K562 (cell line): ENCODE results near the gene MGAT5. TPM values are rescaled to one million over a fixed set of nuclear protein-coding genes. Genes with fewer than 3 reads are reported as not detected.

Experiments
- ATAC-seq: fragments of 200-7000 bp; cut with Tn5 transposase; 3 replicates; pipeline ENCODE4 v1.9.1; 2020; ENCODE audit warnings: moderate library complexity
- BruUV-seq: library from RNA; stranded (reverse); fragments of 400-500 nt; replicated peaks from 2 replicates; lab custom pipeline; 2021; lab: Mats Ljungman, UMichigan
- CTCF ChIA-PET: fragments of 300-600 bp; formaldehyde crosslinking; extraction: SDS; loops from one replicate; lab custom pipeline; 2021; ENCODE audit warnings: low intra/inter-chr PET ratio; lab: Yijun Ruan, JAX
- POLR2A ChIA-PET: fragments of 300-600, 350-650 bp; sonication (Branson Sonifier 250); formaldehyde crosslinking; extraction: SDS; loops from one replicate; lab custom pipeline; 2021; ENCODE audit warnings: antibody characterized with exemption, inconsistent platforms; lab: Yijun Ruan, JAX
- DNase-seq, 4 experiments: peaks; one replicate each; pipeline versions ENCODE4 v3.0.0 to v3.0.0-alpha.2; 2011 to 2018; ENCODE audit warnings: low spot score in 3 of 4, mixed read lengths in 3 of 4; ENCODE audit errors: extremely low read depth in 1 of 4
- FAIRE-seq: peaks from 2 replicates; lab custom pipeline; 2011; peaks lifted over from hg19 to GRCh38; lab: Jason Lieb, UNC
- H2AFZ ChIP-seq: 2 replicates; pipeline ENCODE4 v1.6.0; 2011; ENCODE audit warnings: low read depth, low read length, control low read depth, inconsistent platforms
- H3K27ac ChIP-seq: fragments of 200-600 bp; 3 replicates; pipeline ENCODE4 v1.8.0; 2011; ENCODE audit warnings: low read depth, mild to moderate bottlenecking, control low read depth, inconsistent platforms, low read length, moderate library complexity, mixed read lengths; ENCODE audit errors: extremely low read depth
- H3K27me3 ChIP-seq, 2 experiments: fragments of 300-600 bp in 1 of 2; 2 replicates in 1 of 2; 3 replicates in 1 of 2; pipeline versions ENCODE4 v1.6.0 to v1.8.0; 2011; ENCODE audit warnings: inconsistent platforms in 2 of 2, low read length in 2 of 2, mild to moderate bottlenecking in 1 of 2, mixed read lengths in 1 of 2, moderate library complexity in 1 of 2; ENCODE audit not compliant: control insufficient read depth in 2 of 2, insufficient read depth in 2 of 2
- H3K36me3 ChIP-seq: fragments of 300-600 bp; 3 replicates; pipeline ENCODE4 v1.8.0; 2011; ENCODE audit warnings: mild to moderate bottlenecking, low read length, inconsistent platforms; ENCODE audit not compliant: control insufficient read depth, insufficient read depth
- H3K4me1 ChIP-seq, 2 experiments: fragments of 200-600 bp in 1 of 2; replicated peaks in 1 of 2; 2 replicates in 1 of 2; 3 replicates in 1 of 2; pipeline versions ENCODE4 v1.5.1 to v1.8.0; 2011; ENCODE audit warnings: inconsistent platforms in 2 of 2, low read length in 2 of 2, mild to moderate bottlenecking in 1 of 2, mixed read lengths in 1 of 2, moderate library complexity in 1 of 2; ENCODE audit not compliant: control insufficient read depth in 2 of 2, insufficient read depth in 2 of 2
- H3K4me2 ChIP-seq: 2 replicates; pipeline ENCODE4 v1.6.1; 2011; ENCODE audit warnings: low read length, control low read depth, inconsistent platforms, mixed read lengths; ENCODE audit not compliant: insufficient read depth
- H3K4me3 ChIP-seq: fragments of 200-600 bp; sonication (generic), shearing (Covaris generic); 2 replicates; pipeline ENCODE4 v1.5.1; 2016; ENCODE audit warnings: control low read depth, inconsistent platforms
- H3K79me2 ChIP-seq: fragments of 200-600 bp; 3 replicates; pipeline ENCODE4 v1.8.0; 2011; ENCODE audit warnings: low read length, inconsistent platforms; ENCODE audit not compliant: control insufficient read depth, insufficient read depth
- H3K9ac ChIP-seq, 2 experiments: 2 replicates each; pipeline versions ENCODE4 v1.6.0 to v1.6.1; 2011; ENCODE audit warnings: low read depth in 2 of 2, low read length in 2 of 2, control low read depth in 1 of 2, inconsistent platforms in 1 of 2, mild to moderate bottlenecking in 1 of 2, mixed read lengths in 1 of 2; ENCODE audit not compliant: insufficient read depth in 1 of 2
- H3K9me1 ChIP-seq: one replicate; pipeline ENCODE4 v1.6.0; 2011; ENCODE audit warnings: inconsistent platforms, mild to moderate bottlenecking, low read length, moderate library complexity; ENCODE audit not compliant: control insufficient read depth, insufficient read depth
- H3K9me3 ChIP-seq: replicated peaks from 2 replicates; pipeline ENCODE4 v1.5.1; 2011; ENCODE audit warnings: low read depth, low read length, inconsistent platforms; ENCODE audit not compliant: control insufficient read depth, insufficient read depth
- H4K20me1 ChIP-seq: replicated peaks from 2 replicates; pipeline ENCODE4 v1.6.1; 2011; ENCODE audit warnings: low read length, inconsistent platforms, mixed read lengths; ENCODE audit not compliant: control insufficient read depth, insufficient read depth
- JUNB ChIP-seq: fragments of 450-650 bp; formaldehyde crosslinking; conservative IDR thresholded peaks from 2 replicates; pipeline ENCODE4 v1.4.0; 2020; ENCODE audit warnings: mild to moderate bottlenecking
- KLF10 ChIP-seq: fragments of 250-450 bp; sonication (Bioruptor Pico); IDR thresholded peaks from 2 replicates; pipeline ENCODE4 v1.6.1; 2021; ENCODE audit warnings: matching md5 sums
- MCM3 ChIP-seq: fragments of 450-650 bp; IDR thresholded peaks from 2 replicates; pipeline ENCODE4 v1.6.1; 2016
- NONO ChIP-seq, 2 experiments: fragments of 200-400 bp in 1 of 2; fragments of 450-650 bp in 1 of 2; formaldehyde crosslinking in 1 of 2; IDR thresholded peaks; 2 replicates each; pipeline ENCODE4 v1.6.1; 2017; ENCODE audit warnings: low read depth in 2 of 2, mild to moderate bottlenecking in 2 of 2, moderate library complexity in 2 of 2, low read length in 1 of 2
- NRF1 ChIP-seq, 2 experiments: fragments of 450-650 bp; IDR thresholded peaks in 1 of 2; conservative IDR thresholded peaks in 1 of 2; 2 replicates each; pipeline ENCODE4 v1.6.1; 2014; ENCODE audit warnings: mild to moderate bottlenecking in 2 of 2
- PML ChIP-seq: IDR thresholded peaks from 2 replicates; pipeline ENCODE4 v1.6.1; 2012; ENCODE audit warnings: low read length, inconsistent platforms
- WHSC1 ChIP-seq: IDR thresholded peaks from one replicate; pipeline ENCODE4 v1.6.1; 2012; ENCODE audit warnings: low read length, control low read depth, inconsistent platforms
- ZNF121 ChIP-seq: sonication (generic); formaldehyde crosslinking; conservative IDR thresholded peaks from 2 replicates; pipeline ENCODE4 v1.8.0; 2022; ENCODE audit warnings: missing genetic modification reagents
- WGBS: fragments of 100-300 bp; shearing (Covaris generic); methylation state at CpG from one replicate; pipeline ENCODE4 v1.1.6; 2016; ENCODE audit warnings: low coverage, mixed read lengths; ENCODE audit not compliant: insufficient coverage; ENCODE audit errors: missing lambda C conversion rate; 5-methylcytosine and 5-hydroxymethylcytosine counted together
- in situ Hi-C: fragments of 300-500 bp; cut with MboI; formaldehyde crosslinking; loops from 4 replicates; pipeline ENCODE4 v1.15.0; 2018; ENCODE audit warnings: inconsistent platforms, mixed read lengths
- intact Hi-C: fragments of 100-400 bp; cut with micrococcal nuclease; formaldehyde crosslinking; loops from 2 replicates; pipeline ENCODE4 v1.14.2; 2022
- polyA plus RNA-seq, 8 experiments: library from polyadenylated mRNA; depleted of rRNA in 4 of 8; stranded (reverse) in 5 of 8; unstranded in 3 of 8; fragments of >200 nt; fragmentation: Nextera tagmentation in 2 of 8; fragmentation: Illumina TruSeq in 1 of 8; extraction: Ambion mirVana in 2 of 8; extraction: Trizol in 1 of 8; gene quantifications; 2 replicates each; pipeline versions ENCODE4 v1.2.1 to v1.2.3, GENCODE V29; 2011 to 2014; ENCODE audit warnings: inconsistent platforms in 1 of 8, missing spikeins in 1 of 8
- total RNA-seq, 7 experiments: library from RNA; depleted of rRNA in 6 of 7; stranded (reverse); fragments of >200 nt in 6 of 7; fragmentation: Illumina TruSeq in 2 of 7; extraction: Trizol in 2 of 7; gene quantifications; 2 replicates each; pipeline versions ENCODE4 v1.2.1 to v1.2.3, GENCODE V29; 2011 to 2021; ENCODE audit warnings: low replicate concordance in 1 of 7

Gene MGAT5
- total and polyA plus RNA-seq, 9 of the 15 experiments (the other 6 are each of a cell fraction or from before 2014, with no cell fraction given): 1.6 to 18.6 (median 11.1) TPM

- TF ChIP-seq WHSC1 (no peak), PML (no peak)
Measured at GRCh38 chr2:134225841-134226240, 28.0 kb upstream of the MGAT5 start (continued).

- POLR2A ChIA-PET: interaction anchor here (0.6 kb wide), 1 partner anchor 24 kb away, joined by 4 read pairs; no protein-coding TSS in a partner anchor
- in situ Hi-C loops: no loop called here
Measured at GRCh38 chr2:134226601-134227000, 27.3 kb upstream of the MGAT5 start.

GRCh38 chr2:134227666-134228065 is 26.2 kb upstream of the MGAT5 start:
- DNase-seq: no peak
- POLR2A ChIA-PET: no interaction called here
- intact Hi-C loops: no loop called here
- TF ChIP-seq KLF10 (CRISPR knock-in tag) (no peak), JUNB (CRISPR knock-in tag) (no peak), ZNF121 (no peak)
- no peaks in the 10 kb centered on the region for H3K9me1 ChIP-seq
- FAIRE-seq: no peak
- no peaks in the 10 kb centered on the region for H3K36me3 ChIP-seq
- H2AFZ ChIP-seq: no peak overlapping the region
- H3K9ac ChIP-seq: no peak overlapping the region
- H3K4me2 ChIP-seq: no peak overlapping the region
- CTCF ChIA-PET: no interaction called here
- no peaks in the 10 kb centered on the region; a peak in 1 of 5 replicates for H3K27me3 ChIP-seq
- no peak overlapping the region for H3K4me3 ChIP-seq
- WGBS: 26% methylated on average over 3 of the region's 3 CpGs
- H4K20me1 ChIP-seq: no peaks in the 10 kb centered on the region
- H3K27ac ChIP-seq: no peak overlapping the region
- no peak for ATAC-seq
- in situ Hi-C loops: no loop called here
- no TSS peak for BruUV-seq
- H3K4me1 ChIP-seq: no peaks in the 10 kb centered on the region
- H3K9me3 ChIP-seq: peaks cover 3% of the 10 kb centered on the region
- no peaks in the 10 kb centered on the region for H3K79me2 ChIP-seq

More at GRCh38 chr2:134226601-134227000, 27.3 kb upstream of the MGAT5 start:
- intact Hi-C loops: no loop called here
- Histone ChIP-seq H4K20me1 (no peaks in the 10 kb centered on the region), H3K4me2 (no peak overlapping the region), H3K27me3 (no peaks in the 10 kb centered on the region; a peak in 1 of 5 replicates), H3K27ac (no peak overlapping the region), H3K9me3 (peaks cover 3% of the 10 kb centered on the region), H3K4me3 (no peak overlapping the region), H3K79me2 (0 out of 3 replicates have a peak, but pooled peaks cover 2% of the 10 kb centered on the region), H3K36me3 (no peaks in the 10 kb centered on the region), H2AFZ (no peak overlapping the region), H3K4me1 (no peaks in the 10 kb centered on the region), H3K9ac (no peak overlapping the region), H3K9me1 (no peaks in the 10 kb centered on the region)
- TF ChIP-seq MCM3 (no peak), NRF1 (conservative IDR thresholded peaks at IDR 0.05 in 1 of 2, IDR thresholded peaks at IDR 0.05 in 1 of 2) (no peak), NONO (IDR thresholded peaks at IDR 0.05; ENCODE audit: low read depth in 2 of 2, low read length in 1 of 2) (no peak)
- CTCF ChIA-PET: no interaction called here
- no TSS peak for BruUV-seq
- no peak for DNase-seq
- ATAC-seq: no peak
- no peak for FAIRE-seq
- WGBS: 11% methylated on average over 4 of the region's 4 CpGs
